ENCODE data around the gene PDE4DIP.
"Not testable (repeated sequence)": the region's sequence is repeated elsewhere in the genome, so short reads cannot be mapped to it uniquely, and the experiment has no call there.

The PDE4DIP gene

DNA sequence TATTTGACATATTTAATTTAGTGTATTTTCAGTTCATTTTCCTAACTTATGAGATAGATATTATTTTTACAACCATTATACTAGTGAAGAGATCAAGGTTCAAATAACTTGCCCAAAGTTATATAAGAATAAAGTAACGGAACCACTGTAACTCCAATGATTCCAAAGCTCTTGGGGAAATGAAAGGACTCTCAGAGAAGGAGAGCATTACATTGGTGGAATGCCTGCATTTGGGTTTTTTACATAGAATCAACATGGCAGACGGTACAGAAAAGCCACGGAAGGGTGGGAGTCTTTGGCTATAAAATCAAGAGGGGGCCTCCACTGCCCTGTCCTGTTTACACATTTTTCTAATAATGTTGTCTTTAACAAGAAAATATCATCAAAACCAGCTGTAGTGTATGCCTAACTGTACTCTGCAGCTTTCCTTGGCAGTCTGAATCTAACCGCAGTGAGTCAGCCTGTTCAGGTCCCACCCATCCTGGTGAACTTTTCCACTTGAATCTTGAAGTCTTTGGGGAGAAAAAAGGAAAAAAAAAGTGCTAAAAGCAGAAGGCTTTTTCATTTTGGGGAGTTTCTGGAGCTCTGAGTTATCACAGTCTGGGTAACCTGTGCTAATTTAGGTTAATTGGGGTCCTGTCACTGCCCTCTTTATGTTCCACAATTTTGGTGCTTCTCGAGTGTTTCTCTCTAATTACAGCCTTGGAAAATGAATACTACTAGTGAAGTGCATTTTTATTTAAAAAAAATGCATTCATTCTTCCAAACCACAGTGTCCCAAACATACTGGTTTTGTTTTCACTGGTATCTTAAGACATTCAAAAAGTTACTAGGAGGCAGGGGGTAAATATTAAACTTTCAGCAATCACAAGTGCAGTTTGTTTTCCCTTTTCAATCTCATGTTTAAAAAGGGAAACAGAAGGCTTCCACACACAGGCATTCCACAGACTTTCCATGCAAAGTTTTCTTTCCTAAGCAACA, 30.5 kb downstream of the PDE4DIP start:
- DNase-seq: not testable (repeated sequence)

DNA sequence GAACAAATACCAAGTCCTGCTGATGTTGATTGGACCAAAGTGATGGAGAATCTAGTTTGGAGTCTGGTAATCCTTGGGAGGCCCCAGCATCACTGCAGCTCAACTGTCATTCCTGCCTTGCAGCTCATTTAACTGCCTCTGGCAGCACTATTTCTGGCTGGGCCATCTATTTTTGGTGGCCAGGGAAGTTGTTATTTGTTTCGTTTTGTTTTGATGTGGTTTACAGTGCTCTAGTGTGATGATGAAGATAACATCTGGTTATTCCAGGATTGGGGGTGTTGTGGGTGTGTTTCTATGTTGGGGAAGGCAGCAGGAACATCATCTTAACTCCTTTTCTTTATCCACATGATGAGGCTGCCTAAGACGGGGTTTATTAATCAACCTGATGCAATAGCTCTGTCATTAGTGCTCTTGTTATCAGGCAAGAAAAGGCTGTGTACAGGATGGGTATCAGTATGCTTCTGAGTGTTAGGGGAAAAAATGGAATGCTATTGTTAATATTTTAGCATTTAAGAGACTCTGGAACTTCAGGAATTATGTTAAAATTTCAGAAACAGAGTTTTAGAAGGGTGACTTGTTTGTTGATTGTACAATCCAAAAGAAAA, 35.7 kb downstream of the PDE4DIP start:
- not testable (repeated sequence) for DNase-seq

DNA sequence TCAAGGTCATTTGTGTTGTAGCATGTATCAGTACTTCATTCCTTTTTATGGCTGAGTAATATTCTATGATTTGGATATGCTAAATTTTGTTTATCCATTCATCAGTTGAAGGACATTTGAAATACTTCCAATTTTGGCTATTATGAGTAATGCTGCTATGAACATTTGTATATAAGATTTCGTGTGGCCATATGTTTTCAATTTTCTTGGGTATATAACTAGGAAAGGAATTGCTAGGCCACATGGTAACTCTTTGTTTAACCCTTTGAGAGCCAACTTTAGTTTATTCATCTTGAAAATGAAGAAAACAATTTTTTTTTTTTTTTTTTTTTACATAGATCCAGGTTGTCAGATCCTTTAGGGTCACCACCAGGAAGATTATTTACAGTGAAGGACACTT, 37.0 kb downstream of the PDE4DIP start:
- DNase-seq: not testable (repeated sequence)

DNA sequence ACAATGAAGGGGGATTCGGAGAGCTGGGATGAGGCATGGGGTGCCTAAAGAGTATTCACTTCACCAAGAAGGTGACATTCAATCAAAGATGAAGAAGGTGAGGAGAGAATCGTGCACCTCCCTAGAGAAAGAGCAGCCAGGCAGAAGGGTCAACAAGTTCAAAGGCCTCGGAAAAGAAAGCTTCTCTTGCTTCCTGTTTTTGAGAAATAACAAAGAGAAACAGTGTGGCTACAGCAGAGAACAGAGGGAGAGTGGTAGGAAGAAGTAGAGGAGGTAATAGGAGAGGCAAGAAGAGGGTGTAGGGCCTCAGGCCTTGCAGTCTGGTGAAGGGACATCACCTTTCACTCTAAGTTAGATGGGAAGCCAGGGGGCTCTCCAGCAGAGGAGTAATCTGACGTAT, 41.0 kb downstream of the PDE4DIP start:
- not testable (repeated sequence) for DNase-seq

- not testable (repeated sequence) for DNase-seq
These were observed 42.1 kb downstream of the PDE4DIP start for GRCh38 chr1:148886293-148886692.

DNA sequence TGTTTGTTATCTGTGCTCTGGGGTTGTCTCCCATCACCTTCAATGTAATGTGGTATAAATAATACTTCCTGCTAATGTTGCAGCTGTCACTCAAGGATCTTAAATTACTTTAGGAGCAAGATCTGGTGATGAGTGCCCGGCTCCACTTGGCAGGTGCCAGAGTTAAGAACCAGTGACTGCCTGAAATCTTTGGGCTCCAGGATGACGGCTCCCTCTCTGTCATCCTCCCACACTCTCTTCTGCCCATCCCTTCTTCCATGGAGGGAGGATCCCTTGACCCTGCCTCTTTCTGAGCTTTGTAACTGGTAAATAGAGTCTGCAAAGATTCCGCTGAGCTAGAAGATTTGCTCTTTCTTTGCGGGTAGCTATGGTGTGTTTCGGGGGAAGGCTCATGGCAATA, 44.4 kb downstream of the PDE4DIP start:
- not testable (repeated sequence) for DNase-seq

DNA sequence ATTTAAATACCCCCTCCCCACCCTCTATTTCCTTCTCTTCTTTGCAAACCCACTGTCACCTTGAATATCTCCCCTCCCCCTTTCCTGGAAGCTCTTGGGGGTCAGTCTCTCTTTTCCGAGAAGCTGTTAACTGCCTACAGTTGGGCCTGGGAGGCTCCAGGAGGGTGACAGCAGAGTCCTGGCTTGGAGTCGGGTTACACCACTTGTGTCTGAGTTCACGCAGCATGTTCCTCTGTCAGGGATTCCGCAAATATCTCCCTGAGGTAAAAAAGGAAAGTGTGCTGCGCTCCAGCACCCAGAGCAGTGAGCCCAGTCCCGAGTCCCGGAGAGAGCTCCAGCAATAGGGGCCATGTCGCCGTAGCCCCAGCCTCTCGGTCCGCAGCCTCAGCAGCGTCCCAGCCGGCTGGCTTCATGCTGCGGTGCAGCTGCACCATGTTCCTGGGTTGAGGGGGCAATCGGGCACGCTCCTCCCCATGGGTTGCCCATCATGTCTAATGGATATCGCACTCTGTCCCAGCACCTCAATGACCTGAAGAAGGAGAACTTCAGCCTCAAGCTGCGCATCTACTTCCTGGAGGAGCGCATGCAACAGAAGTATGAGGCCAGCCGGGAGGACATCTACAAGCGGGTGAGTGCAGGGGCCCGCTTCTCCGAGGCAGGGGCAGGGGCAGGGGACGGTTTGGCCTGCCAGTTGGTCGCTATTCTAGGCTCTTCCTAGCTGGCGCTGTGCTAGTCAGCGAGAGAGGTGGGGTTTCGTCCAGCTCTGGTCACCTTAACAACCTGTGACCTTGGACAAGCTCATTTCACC, 45.2 kb downstream of the PDE4DIP start:
- DNase-seq: not testable (repeated sequence)

DNA sequence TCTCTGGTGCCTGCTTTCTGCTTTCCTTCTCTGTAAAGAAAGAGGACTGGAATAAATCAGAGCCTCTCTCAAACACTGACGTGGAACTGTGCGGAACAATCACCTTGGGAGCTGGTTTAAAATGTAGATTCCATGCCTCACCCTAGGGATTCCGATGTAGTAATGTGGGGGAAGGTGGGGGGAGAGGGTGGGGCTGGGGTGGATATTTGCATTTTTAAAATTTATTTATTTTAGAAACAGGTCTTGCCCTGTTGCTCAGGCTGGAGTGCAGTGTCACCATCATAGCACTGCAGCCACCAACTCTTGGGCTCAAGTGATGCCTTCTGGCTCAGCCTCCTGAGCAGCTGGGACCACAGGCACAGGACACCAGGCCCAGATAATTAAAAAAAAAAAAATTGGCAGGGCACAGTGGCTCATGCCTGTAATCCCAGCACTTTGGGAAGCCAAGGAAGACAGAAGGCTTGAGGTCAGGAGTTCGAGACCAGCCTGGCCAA, 45.9 kb downstream of the PDE4DIP start:
- DNase-seq: not testable (repeated sequence)

- DNase-seq: not testable (repeated sequence)
These were observed 50.4 kb downstream of the PDE4DIP start for GRCh38 chr1:148894360-148895352.

DNA sequence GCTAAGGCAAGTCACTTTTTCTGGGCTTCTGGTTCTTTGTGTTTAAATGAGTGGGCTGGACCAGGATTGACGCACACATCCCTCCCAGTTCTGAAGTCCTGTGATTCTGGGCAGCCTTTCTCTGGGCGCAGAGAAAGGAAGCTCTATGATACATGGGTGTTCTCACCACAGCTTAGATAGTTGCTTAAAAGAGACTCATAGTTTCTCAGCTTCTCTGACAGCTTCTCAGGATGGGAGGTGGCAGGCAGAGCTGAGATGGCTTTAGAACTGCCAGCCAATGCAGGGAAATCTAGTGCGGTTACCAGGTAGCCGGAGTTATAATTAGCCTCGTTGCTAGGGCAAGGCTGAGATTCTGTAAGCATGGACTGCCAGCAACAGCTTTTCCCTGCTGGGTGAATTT, 55.8 kb downstream of the PDE4DIP start:
- not testable (repeated sequence) for DNase-seq

DNA sequence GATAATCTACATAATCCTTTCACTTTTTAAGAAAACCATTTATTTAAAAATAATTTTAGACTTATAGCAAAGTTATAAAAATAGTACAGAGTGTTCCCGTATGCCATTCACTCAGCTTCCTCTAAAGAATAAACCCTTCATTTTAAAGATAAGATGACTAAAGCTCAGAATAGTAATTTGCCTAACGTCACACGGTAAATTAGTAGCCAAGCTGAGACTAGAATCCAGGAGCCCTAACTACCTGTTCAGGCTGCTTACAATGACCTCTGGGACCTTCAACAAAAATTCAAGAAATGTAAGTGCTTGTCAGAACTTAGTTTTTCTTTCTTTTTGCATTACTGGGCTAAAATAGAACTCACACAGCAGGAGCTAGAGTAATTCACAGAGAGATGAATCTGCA, 56.5 kb downstream of the PDE4DIP start:
- DNase-seq: not testable (repeated sequence)

- DNase-seq: not testable (repeated sequence)
These were observed 57.1 kb downstream of the PDE4DIP start for GRCh38 chr1:148901150-148901952.

- not testable (repeated sequence) for DNase-seq
These were observed 57.7 kb downstream of the PDE4DIP start for GRCh38 chr1:148901953-148902341.

GRCh38 chr1:148909219-148909826, 65.1 kb downstream of the PDE4DIP start:
- DNase-seq: not testable (repeated sequence)

DNA sequence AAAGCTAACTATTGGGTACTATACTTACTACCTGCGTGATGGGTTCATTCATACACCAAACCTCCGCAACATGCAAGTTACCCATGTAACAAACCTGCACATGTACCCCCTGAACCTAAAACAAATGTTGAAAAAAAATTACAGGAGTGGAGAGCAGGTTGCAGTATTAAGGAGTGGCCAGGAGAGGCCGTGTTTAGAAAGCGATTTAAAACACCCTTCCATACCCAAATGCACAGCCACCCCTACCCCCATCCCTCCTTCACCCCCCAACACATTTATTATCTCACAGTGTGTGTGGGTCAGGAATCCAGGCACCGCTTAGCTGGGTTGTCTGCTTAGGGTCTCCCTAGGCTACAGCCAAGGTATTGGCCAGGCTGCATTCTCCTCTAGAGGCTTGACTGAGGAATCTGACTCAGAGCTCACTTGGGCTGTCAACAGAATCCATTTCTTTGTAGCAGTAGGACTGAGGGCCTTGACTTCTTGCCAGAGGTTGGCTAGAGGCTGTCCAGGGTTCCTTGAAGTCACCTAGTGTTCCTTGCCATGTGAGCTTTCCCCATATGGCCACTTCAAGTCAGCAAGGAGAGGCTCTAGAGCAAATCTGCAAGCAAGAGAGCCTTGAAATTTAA, 67.2 kb downstream of the PDE4DIP start:
- DNase-seq: not testable (repeated sequence)

- DNase-seq: not testable (repeated sequence)
These were observed 72.0 kb downstream of the PDE4DIP start for GRCh38 chr1:148916222-148916621.

- not testable (repeated sequence) for DNase-seq
These were observed 72.6 kb downstream of the PDE4DIP start for GRCh38 chr1:148916695-148917348.

GRCh38 chr1:148918836-148919447, 74.7 kb downstream of the PDE4DIP start:
- DNase-seq: not testable (repeated sequence)

GRCh38 chr1:148921047-148921446, 76.8 kb downstream of the PDE4DIP start:
- DNase-seq: not testable (repeated sequence)
